ENCODE results near the gene CAMK4. TPM values are rescaled to one million over a fixed set of nuclear protein-coding genes. Genes with fewer than 3 reads are reported as not detected.

The CAMK4 gene
- total RNA-seq, 1 donor from 2014 or later = 3.8 TPM

DNA sequence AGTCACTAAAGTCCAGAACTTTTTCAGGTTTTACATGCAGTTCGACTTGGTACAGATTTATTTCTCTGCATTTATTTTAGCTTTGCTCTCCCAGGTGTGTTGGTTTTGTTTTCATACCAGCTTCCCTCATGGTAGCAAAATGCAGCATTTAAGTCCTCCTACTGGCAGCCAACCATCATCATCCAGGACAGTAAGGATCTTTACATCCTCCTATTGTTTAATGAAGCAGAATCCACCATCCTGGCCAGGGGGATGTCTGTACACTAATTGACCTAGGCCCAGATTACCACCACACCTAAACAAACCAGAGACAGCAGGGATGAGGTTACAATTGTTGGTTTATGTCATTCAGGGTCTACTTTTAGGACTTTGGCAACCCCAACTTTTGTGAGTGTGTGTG, 22.3 kb downstream of the CAMK4 start:
- no peaks in the 10 kb centered on the region for H3K36me3 ChIP-seq (ENCODE audit: insufficient read depth, low read length)
- Mint-ChIP-seq H3K9me3 (ENCODE audit: unreplicated experiment) (no peaks in the 10 kb centered on the region), H3K27me3 (ENCODE audit: low read depth, unreplicated experiment) (no peaks in the 10 kb centered on the region), H3K36me3 (ENCODE audit: low read depth, unreplicated experiment) (no peaks in the 10 kb centered on the region), H3K27ac (ENCODE audit: unreplicated experiment) (no peak overlapping the region), H3K4me1 (ENCODE audit: low read depth, unreplicated experiment) (no peaks in the 10 kb centered on the region), H3K4me3 (ENCODE audit: unreplicated experiment) (no peak overlapping the region)
- no peak overlapping the region for H3K27ac ChIP-seq (ENCODE audit: low read depth, low read length)
- DNase-seq (ENCODE audit: low read depth) = no peak
- no peak overlapping the region for H3K4me3 ChIP-seq (ENCODE audit: insufficient read depth, low read depth, low read length)
- no peaks in the 10 kb centered on the region for H3K27me3 ChIP-seq (ENCODE audit: insufficient read depth, low read length)
- no peaks in the 10 kb centered on the region for H3K4me1 ChIP-seq (ENCODE audit: insufficient read depth, low read length)
- H3K4me2 ChIP-seq (ENCODE audit: low read length) = no peak overlapping the region
- FAIRE-seq = no peak
- TF ChIP-seq, protein P1, sequence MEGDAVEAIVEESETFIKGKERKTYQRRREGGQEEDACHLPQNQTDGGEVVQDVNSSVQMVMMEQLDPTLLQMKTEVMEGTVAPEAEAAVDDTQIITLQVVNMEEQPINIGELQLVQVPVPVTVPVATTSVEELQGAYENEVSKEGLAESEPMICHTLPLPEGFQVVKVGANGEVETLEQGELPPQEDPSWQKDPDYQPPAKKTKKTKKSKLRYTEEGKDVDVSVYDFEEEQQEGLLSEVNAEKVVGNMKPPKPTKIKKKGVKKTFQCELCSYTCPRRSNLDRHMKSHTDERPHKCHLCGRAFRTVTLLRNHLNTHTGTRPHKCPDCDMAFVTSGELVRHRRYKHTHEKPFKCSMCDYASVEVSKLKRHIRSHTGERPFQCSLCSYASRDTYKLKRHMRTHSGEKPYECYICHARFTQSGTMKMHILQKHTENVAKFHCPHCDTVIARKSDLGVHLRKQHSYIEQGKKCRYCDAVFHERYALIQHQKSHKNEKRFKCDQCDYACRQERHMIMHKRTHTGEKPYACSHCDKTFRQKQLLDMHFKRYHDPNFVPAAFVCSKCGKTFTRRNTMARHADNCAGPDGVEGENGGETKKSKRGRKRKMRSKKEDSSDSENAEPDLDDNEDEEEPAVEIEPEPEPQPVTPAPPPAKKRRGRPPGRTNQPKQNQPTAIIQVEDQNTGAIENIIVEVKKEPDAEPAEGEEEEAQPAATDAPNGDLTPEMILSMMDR (IDR thresholded peaks at IDR 0.05; ENCODE audit: insufficient read depth, low read depth, low read length) = no peak
- TF ChIP-seq EZH2 (IDR thresholded peaks at IDR 0.05; ENCODE audit: insufficient read depth, low read length) = no peak
- no peaks in the 10 kb centered on the region for H3K79me2 ChIP-seq (ENCODE audit: insufficient read depth, low read length)
- H2AFZ ChIP-seq (ENCODE audit: low read depth, low read length) = no peak overlapping the region
- H3K9ac ChIP-seq (ENCODE audit: low read length) = no peak overlapping the region
- H3K9me3 ChIP-seq (ENCODE audit: insufficient read depth, low read depth, low read length) = no peaks in the 10 kb centered on the region
- H4K20me1 ChIP-seq (ENCODE audit: insufficient read depth, low read length) = no peaks in the 10 kb centered on the region

DNA sequence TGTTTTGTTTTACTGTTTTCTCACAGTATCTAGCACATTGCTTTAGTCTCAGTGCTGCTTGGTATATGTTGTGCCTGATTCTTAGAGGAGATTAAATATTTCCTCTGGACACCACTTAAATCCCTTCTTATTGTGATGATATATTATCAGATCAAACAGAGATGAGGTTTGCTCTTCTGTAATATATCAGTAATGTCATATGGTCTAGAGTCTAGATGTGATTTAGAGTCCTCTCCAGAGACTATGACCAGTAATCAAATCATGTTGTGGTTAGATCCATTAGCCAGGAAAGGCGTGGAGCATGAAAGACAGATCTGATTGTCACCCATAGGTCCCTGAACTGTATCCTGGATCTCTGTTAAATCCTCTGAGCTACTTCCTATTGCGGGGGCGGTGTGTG, 24.4 kb downstream of the CAMK4 start:
- no peaks in the 10 kb centered on the region for H3K27me3 ChIP-seq (ENCODE audit: insufficient read depth, low read length)
- Mint-ChIP-seq H3K27me3 (ENCODE audit: low read depth, unreplicated experiment) (no peaks in the 10 kb centered on the region), H3K4me3 (ENCODE audit: unreplicated experiment) (no peak overlapping the region), H3K27ac (ENCODE audit: unreplicated experiment) (no peak overlapping the region), H3K9me3 (ENCODE audit: unreplicated experiment) (no peaks in the 10 kb centered on the region), H3K4me1 (ENCODE audit: low read depth, unreplicated experiment) (no peaks in the 10 kb centered on the region), H3K36me3 (ENCODE audit: low read depth, unreplicated experiment) (no peaks in the 10 kb centered on the region)
- H4K20me1 ChIP-seq (ENCODE audit: insufficient read depth, low read length) = no peaks in the 10 kb centered on the region
- H3K9ac ChIP-seq (ENCODE audit: low read length) = no peak overlapping the region
- no peak overlapping the region for H3K4me3 ChIP-seq (ENCODE audit: insufficient read depth, low read depth, low read length)
- H3K36me3 ChIP-seq (ENCODE audit: insufficient read depth, low read length) = no peaks in the 10 kb centered on the region
- no peaks in the 10 kb centered on the region for H3K79me2 ChIP-seq (ENCODE audit: insufficient read depth, low read length)
- no peaks in the 10 kb centered on the region for H3K4me1 ChIP-seq (ENCODE audit: insufficient read depth, low read length)
- no peaks in the 10 kb centered on the region for H3K9me3 ChIP-seq (ENCODE audit: insufficient read depth, low read depth, low read length)
- DNase-seq (ENCODE audit: low read depth) = no peak
- FAIRE-seq = no peak
- H3K4me2 ChIP-seq (ENCODE audit: low read length) = no peak overlapping the region
- no peak overlapping the region for H2AFZ ChIP-seq (ENCODE audit: low read depth, low read length)
- H3K27ac ChIP-seq (ENCODE audit: low read depth, low read length) = no peak overlapping the region
- no peak for TF ChIP-seq EZH2 (IDR thresholded peaks at IDR 0.05; ENCODE audit: insufficient read depth, low read length)
- TF ChIP-seq, protein P1 (IDR thresholded peaks at IDR 0.05; ENCODE audit: insufficient read depth, low read depth, low read length) = no peak

DNA sequence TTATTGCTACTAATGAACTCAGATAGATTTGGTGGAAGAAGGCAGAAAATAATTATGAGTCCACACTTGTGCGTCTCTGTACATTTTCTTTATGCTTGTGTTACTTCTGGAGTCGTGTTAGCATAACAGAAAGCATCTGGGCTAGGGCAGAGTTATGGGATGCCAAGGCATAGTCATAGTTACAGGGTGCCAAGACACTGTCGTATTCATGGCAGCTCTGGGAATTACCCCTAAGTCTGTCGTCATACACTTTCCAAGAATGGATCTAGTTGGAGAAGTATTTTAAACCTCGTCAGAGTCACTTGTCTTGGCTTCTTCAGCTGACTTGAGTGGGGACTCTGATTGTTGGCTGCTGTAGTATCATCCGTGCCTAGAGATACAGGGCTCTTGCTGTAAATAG, 27.7 kb downstream of the CAMK4 start:
- Mint-ChIP-seq H3K4me3 (ENCODE audit: unreplicated experiment) (no peak overlapping the region), H3K36me3 (ENCODE audit: low read depth, unreplicated experiment) (no peaks in the 10 kb centered on the region), H3K4me1 (ENCODE audit: low read depth, unreplicated experiment) (peaks cover 3% of the 10 kb centered on the region), H3K9me3 (ENCODE audit: unreplicated experiment) (no peaks in the 10 kb centered on the region), H3K27ac (ENCODE audit: unreplicated experiment) (no peak overlapping the region), H3K27me3 (ENCODE audit: low read depth, unreplicated experiment) (no peaks in the 10 kb centered on the region)
- Histone ChIP-seq H3K9me3 (ENCODE audit: insufficient read depth, low read depth, low read length) (no peaks in the 10 kb centered on the region), H3K4me2 (ENCODE audit: low read length) (no peak overlapping the region), H3K4me3 (ENCODE audit: insufficient read depth, low read depth, low read length) (no peak overlapping the region), H3K79me2 (ENCODE audit: insufficient read depth, low read length) (no peaks in the 10 kb centered on the region), H4K20me1 (ENCODE audit: insufficient read depth, low read length) (no peaks in the 10 kb centered on the region), H3K27ac (ENCODE audit: low read depth, low read length) (no peak overlapping the region), H3K27me3 (ENCODE audit: insufficient read depth, low read length) (no peaks in the 10 kb centered on the region), H3K9ac (ENCODE audit: low read length) (no peak overlapping the region), H3K4me1 (ENCODE audit: insufficient read depth, low read length) (no peaks in the 10 kb centered on the region), H2AFZ (ENCODE audit: low read depth, low read length) (no peak overlapping the region), H3K36me3 (ENCODE audit: insufficient read depth, low read length) (no peaks in the 10 kb centered on the region)
- no peak for DNase-seq (ENCODE audit: low read depth)
- no peak for FAIRE-seq
- TF ChIP-seq, protein P1 (IDR thresholded peaks at IDR 0.05; ENCODE audit: insufficient read depth, low read depth, low read length) = no peak
- TF ChIP-seq EZH2 (IDR thresholded peaks at IDR 0.05; ENCODE audit: insufficient read depth, low read length) = no peak
